B cell (primary cell): ENCODE results near the gene ANKS6.

ENCODE experiments used
- CTCF ChIP-seq: fragments of 200-600 bp; IDR thresholded peaks from one replicate; pipeline ENCODE4 v1.8.0; 2022; ENCODE audit warnings: antibody characterized with exemption, mild to moderate bottlenecking
- EZH2 ChIP-seq: IDR thresholded peaks from 2 replicates; pipeline ENCODE4 v1.6.1; 2012; ENCODE audit warnings: borderline replicate concordance, low read depth, mild to moderate bottlenecking, moderate library complexity, low read length; ENCODE audit not compliant: insufficient read depth, poor library complexity, severe bottlenecking

GRCh38 chr9:98687911-98688310 lies 108.4 kb downstream of the ANKS6 start:
- TF ChIP-seq CTCF (no peak), EZH2 (no peak)
